Activated naive CD4-positive, alpha-beta T cell treated with anti-CD3 and anti-CD28 coated beads, Interleukin-2, amount 50 U/mL, for 24 hours (primary cell): Measurements from ENCODE around the gene HS6ST2.

Source experiments
- H3K27ac Mint-ChIP-seq: one replicate; pipeline ENCODE4 v1.8.0; 2021; ENCODE audit warnings: mild to moderate bottlenecking, mixed read lengths
- H3K27me3 Mint-ChIP-seq: one replicate; pipeline ENCODE4 v1.8.0; 2021; ENCODE audit warnings: mixed read lengths
- H3K36me3 Mint-ChIP-seq: one replicate; pipeline ENCODE4 v1.8.0; 2021; ENCODE audit warnings: mixed read lengths
- H3K4me1 Mint-ChIP-seq: one replicate; pipeline ENCODE4 v1.8.0; 2021; ENCODE audit warnings: mixed read lengths
- H3K4me3 Mint-ChIP-seq: one replicate; pipeline ENCODE4 v1.8.0; 2021; ENCODE audit warnings: mild to moderate bottlenecking, mixed read lengths
- H3K9me3 Mint-ChIP-seq: one replicate; pipeline ENCODE4 v1.8.0; 2021; ENCODE audit warnings: mixed read lengths

Gene HS6ST2

GRCh38 chrX:132837967-132838366, 120.5 kb downstream of the HS6ST2 start:
- Mint-ChIP-seq H3K27me3 (no peaks in the 10 kb centered on the region), H3K4me1 (no peaks in the 10 kb centered on the region), H3K27ac (no peak overlapping the region), H3K4me3 (no peak overlapping the region), H3K9me3 (no peaks in the 10 kb centered on the region), H3K36me3 (no peaks in the 10 kb centered on the region)

DNA sequence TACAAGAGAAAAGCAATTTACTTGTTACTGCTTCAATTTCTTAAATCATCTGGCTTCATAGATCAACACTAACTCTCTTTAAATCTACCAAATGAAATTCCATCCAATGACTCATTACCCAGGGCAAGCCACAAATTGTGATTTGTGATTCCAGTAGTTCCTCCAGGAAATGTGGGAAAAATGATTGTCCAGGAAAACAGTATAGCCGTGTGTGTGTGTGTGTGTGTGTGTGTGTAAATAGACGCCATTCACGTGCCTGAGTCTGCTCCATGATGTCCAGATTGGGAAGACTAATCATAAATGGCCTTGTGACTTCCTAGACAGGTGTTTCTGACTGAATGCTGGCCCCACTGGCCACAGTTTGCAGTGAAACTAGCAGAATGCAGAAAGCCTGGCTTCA, 121.3 kb downstream of the HS6ST2 start:
- H3K36me3 Mint-ChIP-seq, result no peaks in the 10 kb centered on the region
- no peaks in the 10 kb centered on the region for H3K9me3 Mint-ChIP-seq
- H3K27me3 Mint-ChIP-seq, result no peaks in the 10 kb centered on the region
- H3K27ac Mint-ChIP-seq, result no peak overlapping the region
- no peaks in the 10 kb centered on the region for H3K4me1 Mint-ChIP-seq
- no peak overlapping the region for H3K4me3 Mint-ChIP-seq

GRCh38 chrX:132836471-132836870, 122.0 kb downstream of the HS6ST2 start:
- Mint-ChIP-seq H3K27ac (no peak overlapping the region), H3K27me3 (no peaks in the 10 kb centered on the region), H3K4me1 (no peaks in the 10 kb centered on the region), H3K36me3 (no peaks in the 10 kb centered on the region), H3K4me3 (no peak overlapping the region), H3K9me3 (no peaks in the 10 kb centered on the region)

DNA sequence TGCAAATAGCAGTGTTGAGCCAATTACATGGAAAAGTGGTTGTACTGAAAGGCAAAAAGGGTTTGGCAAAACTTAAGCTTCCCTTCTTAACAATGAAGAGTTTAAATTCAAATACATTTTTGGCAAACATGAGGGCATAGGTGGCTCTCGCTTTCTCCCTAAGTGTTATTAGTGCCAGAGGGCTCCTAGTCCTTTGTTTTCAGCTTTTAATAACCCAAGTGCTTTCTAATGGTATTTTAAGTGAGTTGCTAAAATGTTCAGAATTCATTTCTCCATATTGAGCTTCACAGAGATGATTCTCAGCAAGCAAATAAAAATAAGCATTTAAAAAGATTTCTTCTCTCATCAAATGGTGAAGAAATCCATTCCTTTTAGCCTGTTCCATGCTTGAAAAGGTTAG, 123.7 kb downstream of the HS6ST2 start:
- Mint-ChIP-seq H3K36me3 (no peaks in the 10 kb centered on the region), H3K9me3 (no peaks in the 10 kb centered on the region), H3K27ac (no peak overlapping the region), H3K4me1 (no peaks in the 10 kb centered on the region), H3K4me3 (no peak overlapping the region), H3K27me3 (no peaks in the 10 kb centered on the region)

- Mint-ChIP-seq H3K36me3 (no peaks in the 10 kb centered on the region), H3K4me3 (no peak overlapping the region), H3K27ac (no peak overlapping the region), H3K9me3 (no peaks in the 10 kb centered on the region), H3K27me3 (no peaks in the 10 kb centered on the region), H3K4me1 (no peaks in the 10 kb centered on the region)
These were observed 124.3 kb downstream of the HS6ST2 start for GRCh38 chrX:132834109-132834508.

DNA sequence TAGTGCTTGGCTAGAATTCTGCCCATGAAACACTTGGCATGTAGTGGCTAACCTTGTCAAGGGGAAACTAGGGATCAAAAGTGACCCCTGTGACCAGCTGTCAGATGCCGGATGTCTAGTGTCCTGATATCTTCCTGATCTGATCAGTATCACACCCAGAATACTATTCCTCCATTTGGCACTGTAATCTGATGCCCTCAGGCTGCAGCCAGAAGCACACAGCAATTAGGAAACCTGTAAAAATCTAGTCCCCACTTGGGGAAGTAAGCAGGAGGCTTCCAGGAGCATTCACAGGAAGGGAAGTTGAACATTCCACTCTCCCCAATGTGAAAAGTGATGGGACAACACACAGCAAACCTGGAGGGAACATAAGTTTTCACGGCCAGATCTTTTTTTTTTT, 125.1 kb downstream of the HS6ST2 start:
- H3K9me3 Mint-ChIP-seq, result no peaks in the 10 kb centered on the region
- no peaks in the 10 kb centered on the region for H3K27me3 Mint-ChIP-seq
- no peaks in the 10 kb centered on the region for H3K4me1 Mint-ChIP-seq
- H3K36me3 Mint-ChIP-seq, result no peaks in the 10 kb centered on the region
- H3K4me3 Mint-ChIP-seq, result no peak overlapping the region
- H3K27ac Mint-ChIP-seq, result no peak overlapping the region

DNA sequence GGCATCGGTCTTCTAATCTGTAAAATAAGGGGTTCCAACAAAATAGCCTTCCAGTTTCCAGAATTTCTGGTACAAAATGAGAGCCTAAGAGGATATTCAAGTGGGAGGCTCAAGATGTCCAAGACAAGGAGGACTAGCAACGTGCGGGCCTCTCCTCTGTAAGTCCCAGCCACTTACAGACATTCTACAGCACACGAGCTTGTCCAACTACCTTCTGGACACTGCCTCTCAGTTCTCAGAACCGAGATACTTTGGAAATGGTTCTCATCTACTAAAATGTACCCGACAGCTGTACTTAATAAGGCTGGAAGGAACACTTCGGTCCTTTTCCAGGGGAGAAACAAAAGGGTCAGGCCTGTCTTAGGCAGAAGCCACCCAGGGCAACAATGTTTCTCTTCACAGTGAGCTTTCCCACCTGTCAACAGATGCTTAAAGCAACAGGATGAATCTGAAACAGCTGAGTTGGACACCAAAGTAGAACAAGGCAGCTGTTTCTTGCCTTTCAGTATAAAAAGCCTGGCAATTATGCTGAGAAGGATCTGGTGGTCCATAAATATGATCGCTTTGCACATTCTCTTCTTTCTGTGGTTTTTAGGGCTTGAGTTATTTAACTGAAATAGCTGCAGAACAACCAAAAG, 127.0 kb downstream of the HS6ST2 start:
- no peaks in the 10 kb centered on the region for H3K36me3 Mint-ChIP-seq
- no peak overlapping the region for H3K27ac Mint-ChIP-seq
- no peaks in the 10 kb centered on the region for H3K27me3 Mint-ChIP-seq
- H3K4me3 Mint-ChIP-seq, result no peak overlapping the region
- H3K9me3 Mint-ChIP-seq, result no peaks in the 10 kb centered on the region
- H3K4me1 Mint-ChIP-seq, result no peaks in the 10 kb centered on the region

GRCh38 chrX:132822634-132823012, 135.8 kb downstream of the HS6ST2 start:
- no peaks in the 10 kb centered on the region for H3K27me3 Mint-ChIP-seq
- H3K9me3 Mint-ChIP-seq, result no peaks in the 10 kb centered on the region
- H3K27ac Mint-ChIP-seq, result no peak overlapping the region
- H3K36me3 Mint-ChIP-seq, result no peaks in the 10 kb centered on the region
- no peaks in the 10 kb centered on the region for H3K4me1 Mint-ChIP-seq
- no peak overlapping the region for H3K4me3 Mint-ChIP-seq

DNA sequence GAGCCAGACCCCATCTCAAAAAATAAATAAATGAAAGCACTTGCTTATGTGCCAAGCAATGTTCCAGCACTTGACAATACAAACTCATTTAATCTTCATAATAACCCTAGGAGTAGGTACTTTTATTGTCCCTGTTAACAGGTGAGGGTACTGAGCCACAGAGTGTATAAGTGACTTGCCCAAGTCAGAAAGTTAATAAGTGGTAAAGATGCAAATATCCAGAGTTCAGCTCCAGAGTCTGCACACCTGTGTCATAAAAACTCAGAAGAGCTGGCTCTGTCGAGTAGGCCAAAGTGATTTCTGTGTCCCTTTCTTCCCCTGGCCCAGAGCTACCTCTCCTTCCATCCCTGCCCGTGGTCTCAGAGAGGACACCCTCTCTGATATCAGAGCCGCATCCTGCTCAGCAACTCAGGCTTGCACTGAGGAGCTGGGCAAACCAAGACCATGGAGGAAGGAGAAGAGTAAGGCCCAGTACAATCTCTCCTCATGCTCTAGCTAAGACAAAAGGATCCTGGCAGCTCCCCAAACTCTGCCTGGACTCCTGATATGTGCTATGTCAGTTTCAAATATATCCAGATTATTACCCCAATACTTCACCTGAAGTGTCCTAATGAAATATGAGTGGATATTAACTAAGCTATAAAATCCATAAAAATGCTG, 136.3 kb downstream of the HS6ST2 start:
- H3K36me3 Mint-ChIP-seq, result no peaks in the 10 kb centered on the region
- H3K27me3 Mint-ChIP-seq, result no peaks in the 10 kb centered on the region
- no peaks in the 10 kb centered on the region for H3K4me1 Mint-ChIP-seq
- no peak overlapping the region for H3K27ac Mint-ChIP-seq
- no peak overlapping the region for H3K4me3 Mint-ChIP-seq
- no peaks in the 10 kb centered on the region for H3K9me3 Mint-ChIP-seq

DNA sequence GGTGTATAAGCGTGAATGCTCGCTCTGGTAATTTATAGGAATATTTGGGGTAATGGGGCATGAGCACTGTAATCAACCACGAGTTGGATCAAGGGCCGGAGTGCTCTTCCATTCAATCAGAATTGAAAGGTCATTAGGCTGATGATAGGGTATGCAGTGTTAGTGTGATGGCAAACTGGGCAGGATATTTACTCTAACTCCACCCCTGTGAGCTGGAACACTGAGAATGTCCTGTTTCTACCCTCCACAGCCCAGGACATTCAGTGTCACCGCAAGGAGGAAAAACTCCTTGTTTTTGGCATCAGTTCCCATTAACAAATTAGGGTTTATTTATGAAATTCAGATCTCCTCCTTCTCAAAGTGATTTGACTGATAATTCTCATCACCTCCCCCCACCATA, 137.8 kb downstream of the HS6ST2 start:
- Mint-ChIP-seq H3K27ac (no peak overlapping the region), H3K27me3 (no peaks in the 10 kb centered on the region), H3K4me1 (no peaks in the 10 kb centered on the region), H3K4me3 (no peak overlapping the region), H3K9me3 (no peaks in the 10 kb centered on the region), H3K36me3 (no peaks in the 10 kb centered on the region)

GRCh38 chrX:132819711-132820264, 138.6 kb downstream of the HS6ST2 start:
- peaks cover 1% of the 10 kb centered on the region for H3K27me3 Mint-ChIP-seq
- no peak overlapping the region for H3K27ac Mint-ChIP-seq
- no peaks in the 10 kb centered on the region for H3K4me1 Mint-ChIP-seq
- H3K4me3 Mint-ChIP-seq, result no peak overlapping the region
- no peaks in the 10 kb centered on the region for H3K9me3 Mint-ChIP-seq
- no peaks in the 10 kb centered on the region for H3K36me3 Mint-ChIP-seq

- no peak overlapping the region for H3K27ac Mint-ChIP-seq
- H3K4me1 Mint-ChIP-seq, result no peaks in the 10 kb centered on the region
- H3K27me3 Mint-ChIP-seq, result peaks cover 2% of the 10 kb centered on the region
- no peaks in the 10 kb centered on the region for H3K9me3 Mint-ChIP-seq
- H3K36me3 Mint-ChIP-seq, result no peaks in the 10 kb centered on the region
- H3K4me3 Mint-ChIP-seq, result no peak overlapping the region
These were observed 139.8 kb downstream of the HS6ST2 start for GRCh38 chrX:132818638-132819037.

DNA sequence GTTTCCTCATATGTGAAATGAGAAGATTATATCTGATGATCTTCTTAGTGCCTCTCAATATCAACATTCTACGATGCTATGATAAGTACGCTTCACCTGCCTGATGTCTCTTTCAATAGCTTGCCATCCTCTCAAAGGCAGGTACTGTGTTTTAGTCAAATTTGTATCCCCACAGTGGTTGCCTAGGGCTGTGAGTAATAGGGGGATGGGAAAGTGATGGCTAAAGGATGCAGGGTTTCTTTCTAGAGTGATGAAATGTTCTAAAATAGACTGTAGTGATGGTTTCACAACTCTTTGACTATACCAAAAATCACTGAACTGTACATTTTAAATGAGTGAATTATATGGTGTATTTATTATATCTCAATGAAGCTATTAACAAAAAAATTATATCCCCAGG, 142.8 kb downstream of the HS6ST2 start:
- no peak overlapping the region for H3K27ac Mint-ChIP-seq
- H3K4me3 Mint-ChIP-seq, result no peak overlapping the region
- no peaks in the 10 kb centered on the region for H3K4me1 Mint-ChIP-seq
- peaks cover 4% of the 10 kb centered on the region for H3K27me3 Mint-ChIP-seq
- no peaks in the 10 kb centered on the region for H3K9me3 Mint-ChIP-seq
- H3K36me3 Mint-ChIP-seq, result no peaks in the 10 kb centered on the region

- Mint-ChIP-seq H3K4me1 (no peaks in the 10 kb centered on the region), H3K27me3 (peaks cover 4% of the 10 kb centered on the region), H3K9me3 (no peaks in the 10 kb centered on the region), H3K4me3 (no peak overlapping the region), H3K36me3 (no peaks in the 10 kb centered on the region), H3K27ac (no peak overlapping the region)
These were observed 147.3 kb downstream of the HS6ST2 start for GRCh38 chrX:132810964-132811712.

- H3K36me3 Mint-ChIP-seq, result no peaks in the 10 kb centered on the region
- no peak overlapping the region for H3K27ac Mint-ChIP-seq
- no peaks in the 10 kb centered on the region for H3K9me3 Mint-ChIP-seq
- no peak overlapping the region for H3K4me3 Mint-ChIP-seq
- peaks cover 3% of the 10 kb centered on the region for H3K27me3 Mint-ChIP-seq
- no peaks in the 10 kb centered on the region for H3K4me1 Mint-ChIP-seq
These were observed 147.9 kb downstream of the HS6ST2 start for GRCh38 chrX:132810488-132810887.

- no peaks in the 10 kb centered on the region for H3K36me3 Mint-ChIP-seq
- peaks cover 2% of the 10 kb centered on the region for H3K27me3 Mint-ChIP-seq
- no peak overlapping the region for H3K27ac Mint-ChIP-seq
- no peaks in the 10 kb centered on the region for H3K9me3 Mint-ChIP-seq
- H3K4me1 Mint-ChIP-seq, result no peaks in the 10 kb centered on the region
- no peak overlapping the region for H3K4me3 Mint-ChIP-seq
These were observed 148.8 kb downstream of the HS6ST2 start for GRCh38 chrX:132809581-132809980.
